Neutrophil (primary cell): ENCODE measurements around the gene RBM34.

Experiments used
- H3K27ac ChIP-seq: fragments of 200-600 bp; sonication (generic); 2 replicates; pipeline ENCODE4 v1.5.1; 2016; ENCODE audit warnings: mild to moderate bottlenecking, moderate library complexity
- H3K27me3 ChIP-seq: fragments of 200-600 bp; sonication (generic); 2 replicates; pipeline ENCODE4 v1.6.0; 2016; ENCODE audit warnings: mild to moderate bottlenecking
- H3K36me3 ChIP-seq: fragments of 200-600 bp; sonication (generic); 2 replicates; pipeline ENCODE4 v1.5.1; 2017
- H3K4me1 ChIP-seq, 2 experiments: fragments of 200-600 bp in 1 of 2; sonication (generic) in 1 of 2; 1 replicate in 1 of 2; 2 replicates in 1 of 2; pipeline versions ENCODE4 v1.5.1 to v1.6.1; 2013 to 2016; ENCODE audit warnings: low read depth in 1 of 2, low read length in 1 of 2, mild to moderate bottlenecking in 1 of 2, moderate library complexity in 1 of 2; ENCODE audit not compliant: control insufficient read depth in 1 of 2, insufficient read depth in 1 of 2
- H3K4me3 ChIP-seq, 2 experiments: fragments of 200-600 bp in 1 of 2; sonication (generic) in 1 of 2; 1 replicate in 1 of 2; 2 replicates in 1 of 2; pipeline ENCODE4 v1.5.1; 2013 to 2016; ENCODE audit warnings: low read depth in 1 of 2, low read length in 1 of 2, mild to moderate bottlenecking in 1 of 2, moderate library complexity in 1 of 2
- H3K9me3 ChIP-seq: fragments of 200-600 bp; sonication (generic); 2 replicates; pipeline ENCODE4 v1.5.1; 2016
- CTCF ChIP-seq: fragments of 200-600 bp; sonication (generic); IDR thresholded peaks from 2 replicates; pipeline ENCODE4 v1.5.1; 2016; ENCODE audit warnings: antibody characterized with exemption

RBM34 gene

GRCh38 chr1:235149824-235150223, 11.2 kb downstream of the RBM34 start:
- Histone ChIP-seq H3K36me3 (peaks cover 83% of the 10 kb centered on the region), H3K4me3 (no peak overlapping the region), H3K27ac (no peak overlapping the region)

GRCh38 chr1:235147269-235147668, 13.8 kb downstream of the RBM34 start:
- no peaks in the 10 kb centered on the region for H3K4me1 ChIP-seq
- no peak overlapping the region for H3K4me3 ChIP-seq
- no peaks in the 10 kb centered on the region for H3K9me3 ChIP-seq
- TF ChIP-seq CTCF = no peak
- peaks cover 90% of the 10 kb centered on the region for H3K36me3 ChIP-seq
- no peaks in the 10 kb centered on the region for H3K27me3 ChIP-seq
- no peak overlapping the region for H3K27ac ChIP-seq

More at GRCh38 chr1:235149824-235150223, 11.2 kb downstream of the RBM34 start:
- no peaks in the 10 kb centered on the region for H3K27me3 ChIP-seq
- no peaks in the 10 kb centered on the region for H3K9me3 ChIP-seq
- TF ChIP-seq CTCF = no peak
- H3K4me1 ChIP-seq = no peaks in the 10 kb centered on the region

- H3K27ac ChIP-seq = no peak overlapping the region
- TF ChIP-seq CTCF = no peak
- no peaks in the 10 kb centered on the region for H3K9me3 ChIP-seq
- peaks cover 90% of the 10 kb centered on the region for H3K36me3 ChIP-seq
- no peak overlapping the region for H3K4me3 ChIP-seq
- no peaks in the 10 kb centered on the region for H3K27me3 ChIP-seq
- H3K4me1 ChIP-seq = no peaks in the 10 kb centered on the region
Observed at GRCh38 chr1:235145639-235146038, 15.4 kb downstream of the RBM34 start.

GRCh38 chr1:235142991-235143390, 18.1 kb downstream of the RBM34 start:
- no peak for TF ChIP-seq CTCF
- H3K4me1 ChIP-seq = no peaks in the 10 kb centered on the region
- H3K36me3 ChIP-seq = peaks cover 94% of the 10 kb centered on the region
- no peak overlapping the region for H3K4me3 ChIP-seq
- H3K9me3 ChIP-seq = no peaks in the 10 kb centered on the region
- H3K27me3 ChIP-seq = no peaks in the 10 kb centered on the region
- no peak overlapping the region for H3K27ac ChIP-seq

GRCh38 chr1:235139315-235139714, 21.7 kb downstream of the RBM34 start:
- TF ChIP-seq CTCF = no peak
- H3K4me3 ChIP-seq = no peak overlapping the region
- H3K27me3 ChIP-seq = no peaks in the 10 kb centered on the region
- H3K4me1 ChIP-seq = no peaks in the 10 kb centered on the region
- H3K36me3 ChIP-seq = peaks cover 96% of the 10 kb centered on the region
- no peaks in the 10 kb centered on the region for H3K9me3 ChIP-seq
- no peak overlapping the region for H3K27ac ChIP-seq

- no peaks in the 10 kb centered on the region for H3K9me3 ChIP-seq
- H3K4me3 ChIP-seq = no peak overlapping the region
- no peaks in the 10 kb centered on the region for H3K4me1 ChIP-seq
- no peak for TF ChIP-seq CTCF
- H3K27ac ChIP-seq = no peak overlapping the region
- no peaks in the 10 kb centered on the region for H3K27me3 ChIP-seq
- peaks cover 97% of the 10 kb centered on the region for H3K36me3 ChIP-seq
Observed at GRCh38 chr1:235138821-235139220, 22.2 kb downstream of the RBM34 start.
